ENCODE data around the gene FCER2. TPM values are rescaled to one million over a fixed set of nuclear protein-coding genes. Genes with fewer than 3 reads are reported as not detected.

FCER2 gene
- total and polyA plus RNA-seq, 7 donors: 0.06 to 0.54 (median 0.22) TPM; not detected in 3

DNA sequence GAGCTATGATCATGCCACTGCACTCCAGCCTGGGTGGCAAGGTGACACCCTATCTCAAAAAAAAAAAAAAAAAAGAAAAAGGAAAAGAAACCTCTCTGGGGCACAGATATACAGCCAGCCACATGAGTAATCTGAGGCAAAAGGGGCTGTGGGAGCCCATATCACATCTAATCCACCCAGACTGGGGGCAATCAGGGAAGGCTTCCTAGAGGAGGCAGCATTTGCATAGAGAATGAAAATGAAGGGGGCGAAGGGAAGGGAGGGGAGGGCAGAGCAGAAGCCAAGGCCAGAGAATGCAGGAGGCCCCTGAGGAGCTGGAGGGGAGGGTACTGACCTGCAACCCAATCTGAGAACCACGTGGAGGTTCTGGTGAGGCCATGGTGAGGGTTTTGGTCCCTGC, 51.8 kb downstream of the FCER2 start:
- Histone ChIP-seq H3K4me3 (no peak overlapping the region), H3K27me3 (ENCODE audit: insufficient read depth in 3 of 3, low read length in 2 of 3) (no peaks in the 10 kb centered on the region), H3K36me3 (ENCODE audit: insufficient read depth in 1 of 2, low read depth in 1 of 2) (no peaks in the 10 kb centered on the region), H3K4me1 (peaks cover 4% of the 10 kb centered on the region), H3K9me3 (no peaks in the 10 kb centered on the region), H3K27ac (no peak overlapping the region)
- TF ChIP-seq, protein P1, sequence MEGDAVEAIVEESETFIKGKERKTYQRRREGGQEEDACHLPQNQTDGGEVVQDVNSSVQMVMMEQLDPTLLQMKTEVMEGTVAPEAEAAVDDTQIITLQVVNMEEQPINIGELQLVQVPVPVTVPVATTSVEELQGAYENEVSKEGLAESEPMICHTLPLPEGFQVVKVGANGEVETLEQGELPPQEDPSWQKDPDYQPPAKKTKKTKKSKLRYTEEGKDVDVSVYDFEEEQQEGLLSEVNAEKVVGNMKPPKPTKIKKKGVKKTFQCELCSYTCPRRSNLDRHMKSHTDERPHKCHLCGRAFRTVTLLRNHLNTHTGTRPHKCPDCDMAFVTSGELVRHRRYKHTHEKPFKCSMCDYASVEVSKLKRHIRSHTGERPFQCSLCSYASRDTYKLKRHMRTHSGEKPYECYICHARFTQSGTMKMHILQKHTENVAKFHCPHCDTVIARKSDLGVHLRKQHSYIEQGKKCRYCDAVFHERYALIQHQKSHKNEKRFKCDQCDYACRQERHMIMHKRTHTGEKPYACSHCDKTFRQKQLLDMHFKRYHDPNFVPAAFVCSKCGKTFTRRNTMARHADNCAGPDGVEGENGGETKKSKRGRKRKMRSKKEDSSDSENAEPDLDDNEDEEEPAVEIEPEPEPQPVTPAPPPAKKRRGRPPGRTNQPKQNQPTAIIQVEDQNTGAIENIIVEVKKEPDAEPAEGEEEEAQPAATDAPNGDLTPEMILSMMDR (IDR thresholded peaks at IDR 0.05): no peak
- intact Hi-C loops (cut with DNase I): loop anchor here (2.0 kb wide), 2 partner anchors 31 to 149 kb away; partner anchors contain the start of gene TRAPPC5 (in 1 of the 2)
- DNase-seq (no peak), ATAC-seq (no peak)
- 38 to 50% (median 42%) methylated on average over 2 of the region's 2 CpGs for WGBS, 3 donors

DNA sequence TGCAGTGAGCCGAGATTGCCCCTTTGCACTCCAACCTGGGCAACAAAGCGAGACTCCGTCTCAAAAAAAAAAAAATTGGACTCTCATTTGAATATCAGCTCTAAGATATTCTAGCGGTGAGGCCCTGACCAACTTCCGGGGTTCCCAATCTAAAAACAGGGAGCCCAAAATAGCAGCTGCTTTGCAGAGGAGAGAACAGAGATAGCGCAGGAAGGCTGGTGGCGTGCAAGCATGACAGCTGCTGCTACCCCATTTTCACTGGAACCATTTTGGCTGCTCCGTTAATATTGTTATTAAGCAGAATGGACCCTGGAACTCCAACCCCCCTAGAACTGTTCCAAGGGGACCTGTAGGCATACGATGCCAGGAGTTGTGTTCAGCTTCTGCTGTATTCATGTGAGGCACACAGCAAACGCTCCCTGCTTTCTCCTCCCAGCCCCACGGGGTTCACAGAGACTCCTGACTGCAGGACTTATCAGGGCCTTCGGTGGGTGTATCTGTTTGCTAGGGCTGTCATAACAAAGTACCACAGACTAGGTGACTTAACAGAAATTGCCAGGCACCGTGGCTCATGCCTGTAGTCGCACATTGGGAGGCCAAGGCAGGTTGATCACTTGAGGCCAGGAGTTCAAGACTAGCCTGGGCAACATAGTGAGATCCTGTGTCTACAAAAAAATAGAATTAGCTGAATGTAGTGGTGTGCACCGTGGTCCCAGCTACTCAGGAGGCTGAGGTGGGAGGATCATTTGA, 53.5 kb downstream of the FCER2 start:
- TF ChIP-seq, protein P1 (IDR thresholded peaks at IDR 0.05): no peak
- ATAC-seq (no peak), DNase-seq (no peak)
- Histone ChIP-seq H3K4me3 (no peak overlapping the region), H3K4me1 (peaks cover 4% of the 10 kb centered on the region), H3K27ac (no peak overlapping the region), H3K27me3 (ENCODE audit: insufficient read depth in 3 of 3, low read length in 2 of 3) (peaks cover 0 to 4% (median 0%) of the 10 kb centered on the region in 3 donors), H3K9me3 (no peaks in the 10 kb centered on the region), H3K36me3 (ENCODE audit: insufficient read depth in 1 of 2, low read depth in 1 of 2) (no peaks in the 10 kb centered on the region)
- 79 to 85% (median 82%) methylated on average over 15 of the region's 15 CpGs for WGBS, 3 donors
- intact Hi-C loops (cut with DNase I): no loop called here

DNA sequence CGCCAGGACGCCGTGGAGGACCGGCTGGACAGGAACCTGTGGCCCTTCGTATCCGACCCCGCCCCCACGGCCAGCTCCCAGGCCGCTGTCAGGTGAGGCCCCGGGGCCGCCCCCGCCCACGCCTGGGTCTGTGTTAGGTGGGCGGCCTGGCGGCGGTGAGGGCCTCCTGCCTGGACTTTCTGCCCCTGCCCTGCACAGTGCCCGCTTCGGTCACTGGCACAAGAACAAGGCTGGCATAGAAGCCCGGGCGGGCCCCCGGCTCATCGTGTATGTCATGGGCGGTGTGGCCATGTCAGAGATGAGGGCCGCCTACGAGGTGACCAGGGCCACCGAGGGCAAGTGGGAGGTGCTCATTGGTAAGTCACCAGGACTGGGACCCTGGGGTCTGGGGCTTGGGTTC, 54.8 kb downstream of the FCER2 start:
- peaks cover under 1% of the 10 kb centered on the region for H3K4me1 ChIP-seq
- ATAC-seq: no peak
- no peaks in the 10 kb centered on the region for H3K36me3 ChIP-seq (ENCODE audit: insufficient read depth in 1 of 2, low read depth in 1 of 2)
- intact Hi-C loops (cut with DNase I): no loop called here
- H3K4me3 ChIP-seq: no peak overlapping the region
- H3K27me3 ChIP-seq (ENCODE audit: insufficient read depth in 3 of 3, low read length in 2 of 3): peaks cover 0 to 4% (median 0%) of the 10 kb centered on the region in 3 donors
- no peak overlapping the region for H3K27ac ChIP-seq
- TF ChIP-seq, protein P1 (IDR thresholded peaks at IDR 0.05): no peak
- WGBS, 3 donors: 84 to 91% (median 91%) methylated on average over 25 to 26 of the region's 26 CpGs
- no peak for DNase-seq
- no peaks in the 10 kb centered on the region for H3K9me3 ChIP-seq

DNA sequence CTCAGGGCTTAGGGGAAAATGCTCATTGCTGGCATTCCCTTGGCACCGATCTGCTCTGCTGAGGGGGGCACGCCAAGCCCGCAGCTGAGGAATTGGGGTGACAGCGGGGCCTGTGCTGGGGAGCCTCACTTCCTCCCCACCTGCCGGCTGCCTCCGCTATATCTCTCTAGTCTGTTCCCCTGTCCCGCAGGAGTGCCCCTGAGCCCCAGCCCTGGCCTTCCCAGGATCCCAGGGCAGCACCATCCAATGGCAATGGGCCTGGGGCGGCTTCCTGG, 55.6 kb downstream of the FCER2 start:
- H3K36me3 ChIP-seq (ENCODE audit: insufficient read depth in 1 of 2, low read depth in 1 of 2): no peaks in the 10 kb centered on the region
- DNase-seq (no peak), ATAC-seq (no peak)
- peaks cover 0 to 4% (median 0%) of the 10 kb centered on the region in 3 donors for H3K27me3 ChIP-seq (ENCODE audit: insufficient read depth in 3 of 3, low read length in 2 of 3)
- H3K4me1 ChIP-seq: no peaks in the 10 kb centered on the region
- intact Hi-C loops (cut with DNase I): no loop called here
- TF ChIP-seq, protein P1 (IDR thresholded peaks at IDR 0.05): no peak
- no peak overlapping the region for H3K27ac ChIP-seq
- H3K4me3 ChIP-seq: no peak overlapping the region
- 66 to 83% (median 81%) methylated on average over 7 to 8 of the region's 8 CpGs for WGBS, 3 donors
- no peaks in the 10 kb centered on the region for H3K9me3 ChIP-seq

All from psoas muscle (tissue), 8 donors.